HG03558 (cell line): Measurements from ENCODE around the gene LRRC2.
"Not testable (repeated sequence)": the region's sequence is repeated elsewhere in the genome, so short reads cannot be mapped to it uniquely, and the experiment has no call there.

Experiments used
- ATAC-seq: cut with Tn5 transposase; IDR thresholded peaks from one replicate; pipeline ENCODE4 v1.9.1; 2021; ENCODE audit warnings: moderate number of reproducible peaks; ENCODE audit not compliant: unreplicated experiment; ENCODE audit errors: extremely low read depth

The LRRC2 gene, protein sequence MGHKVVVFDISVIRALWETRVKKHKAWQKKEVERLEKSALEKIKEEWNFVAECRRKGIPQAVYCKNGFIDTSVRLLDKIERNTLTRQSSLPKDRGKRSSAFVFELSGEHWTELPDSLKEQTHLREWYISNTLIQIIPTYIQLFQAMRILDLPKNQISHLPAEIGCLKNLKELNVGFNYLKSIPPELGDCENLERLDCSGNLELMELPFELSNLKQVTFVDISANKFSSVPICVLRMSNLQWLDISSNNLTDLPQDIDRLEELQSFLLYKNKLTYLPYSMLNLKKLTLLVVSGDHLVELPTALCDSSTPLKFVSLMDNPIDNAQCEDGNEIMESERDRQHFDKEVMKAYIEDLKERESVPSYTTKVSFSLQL

DNA sequence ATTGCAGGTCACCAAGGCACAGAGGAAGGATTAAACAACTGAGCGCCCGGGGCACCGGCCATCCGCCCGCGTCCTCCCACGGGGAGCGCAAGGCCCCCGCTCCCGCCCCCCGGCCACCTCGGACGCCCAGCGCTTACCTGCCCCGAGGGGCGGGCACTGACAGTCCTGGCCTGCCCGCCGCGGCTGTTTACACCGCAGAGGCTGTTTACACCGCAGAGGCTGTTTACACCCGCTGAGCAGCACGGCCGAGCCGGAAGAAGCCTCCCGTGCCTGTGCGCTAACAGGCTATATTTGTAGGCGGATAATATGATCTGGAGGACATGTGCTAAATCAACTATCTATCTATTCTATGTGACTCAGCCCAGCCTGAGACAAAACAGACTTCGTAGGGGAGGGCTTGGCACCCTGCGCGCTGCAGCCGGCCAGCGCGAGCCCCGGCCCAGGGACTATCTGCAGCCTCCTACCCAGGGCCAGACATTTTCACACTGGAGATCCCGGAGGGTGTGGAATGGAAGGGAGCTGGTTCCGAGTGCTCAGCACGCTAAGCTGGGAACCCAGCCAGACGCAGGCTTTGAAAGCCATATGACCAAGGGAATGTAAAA is at the start of gene LRRC2:
Gene LRRC2 (minus strand): TSS at position 263 of the 602 bp plus-strand sequence. CDS start 14,711 bp downstream, outside the sequence.
- ATAC-seq, result no peak

DNA sequence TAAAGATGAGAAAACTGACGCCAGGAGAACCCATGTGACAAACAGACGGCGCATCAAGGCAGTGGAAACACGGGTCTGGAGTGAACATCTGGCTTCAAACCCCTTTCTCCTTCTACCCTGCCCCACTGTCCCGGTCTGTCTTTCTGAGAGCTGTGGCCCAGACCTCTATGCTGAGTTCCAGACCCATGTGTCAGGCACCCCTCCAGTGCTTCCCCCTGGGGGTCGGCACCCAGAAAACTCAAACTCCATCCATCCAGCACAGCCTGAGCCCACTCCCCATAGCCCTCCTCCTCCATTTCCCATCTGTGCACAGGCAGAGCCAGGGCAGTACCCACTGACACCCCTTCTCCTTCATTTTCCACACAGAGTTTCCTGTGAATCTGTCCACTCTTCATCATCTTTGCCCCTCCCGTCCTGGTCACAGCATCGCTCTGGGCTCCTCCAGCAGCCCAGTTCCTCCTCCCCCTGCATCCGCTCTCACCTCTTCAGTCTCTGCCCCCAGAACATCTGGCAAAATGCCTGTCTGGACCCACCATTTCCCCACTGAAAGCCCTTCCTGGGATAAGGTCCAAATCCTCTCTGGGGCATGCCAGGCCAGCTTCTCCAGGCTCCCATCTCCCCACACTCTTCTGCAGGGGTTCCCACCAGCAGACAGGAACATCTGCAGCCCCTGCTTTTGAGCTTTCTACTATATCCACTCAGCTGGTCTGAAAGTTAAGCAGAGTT is 49.1 kb upstream of the LRRC2 start:
- ATAC-seq, result no peak

DNA sequence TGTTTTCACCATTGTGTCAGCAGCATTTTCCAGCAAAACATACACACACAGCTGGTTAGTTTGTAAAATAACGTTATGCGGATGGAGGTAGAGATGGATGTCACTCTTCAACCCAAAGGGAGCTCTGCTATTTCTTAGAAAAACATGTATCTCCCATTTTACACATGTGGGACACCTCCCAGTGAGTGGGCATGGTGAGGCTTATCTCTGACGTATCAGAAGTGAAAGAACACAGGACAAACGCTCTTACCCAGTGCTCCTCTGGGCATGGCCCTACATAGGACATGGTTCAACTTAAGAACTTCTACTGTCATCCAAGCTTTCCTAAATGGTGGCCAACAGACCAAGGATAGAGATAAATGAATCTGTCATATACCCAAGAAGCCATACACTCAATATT is 48.3 kb upstream of the LRRC2 start:
- no peak for ATAC-seq

DNA sequence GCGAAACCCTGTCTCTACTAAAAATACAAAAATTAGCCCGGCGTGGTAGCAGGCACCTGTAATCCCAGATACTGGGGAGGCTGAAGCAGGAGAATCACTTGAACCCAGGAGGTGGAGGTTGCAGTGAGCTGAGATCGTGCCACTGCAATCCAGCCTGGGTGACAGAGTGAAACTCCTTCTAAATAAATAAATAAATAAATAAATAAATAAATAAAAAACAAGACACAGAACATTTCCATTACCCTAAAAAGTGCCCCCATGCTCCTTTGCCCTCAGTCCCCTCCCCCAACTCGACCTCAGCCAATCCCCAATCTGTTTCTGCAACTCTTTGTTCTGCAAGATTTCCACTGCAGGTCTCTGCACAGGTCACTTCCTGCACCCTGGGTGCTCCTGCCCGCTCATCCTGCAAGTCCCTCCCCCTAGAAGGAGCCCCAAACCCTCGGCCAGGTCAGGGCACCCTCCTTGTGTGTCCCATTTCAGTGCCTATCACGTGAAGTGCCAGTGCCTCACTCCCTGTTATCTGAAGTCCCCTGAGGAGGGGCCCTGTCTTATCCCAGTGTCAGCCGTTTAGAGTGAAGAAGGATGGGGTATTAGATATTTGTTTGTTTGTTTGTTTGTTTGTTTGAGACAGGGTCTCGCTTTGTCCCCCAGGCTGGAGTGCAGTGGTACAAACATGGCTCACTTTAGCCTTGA is 47.4 kb upstream of the LRRC2 start:
- no peak for ATAC-seq

DNA sequence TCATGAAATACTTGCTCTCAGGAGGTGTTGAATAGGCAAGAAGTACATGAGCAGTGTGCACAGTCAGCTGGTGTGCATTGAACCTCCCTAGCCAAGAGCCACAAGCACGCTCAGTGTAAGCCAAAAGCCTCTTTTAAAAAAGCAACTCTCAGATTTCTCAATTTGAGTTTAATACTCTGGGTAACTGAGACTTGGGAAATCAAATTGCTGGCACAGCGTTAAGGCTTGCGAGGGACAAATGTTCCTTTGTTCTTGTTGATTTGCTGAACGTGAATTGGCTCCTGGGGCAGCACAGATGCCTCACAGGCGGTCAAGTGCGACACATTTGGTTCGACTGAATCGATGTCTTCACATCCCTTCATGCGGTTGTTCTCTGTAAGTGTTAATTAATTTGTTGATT is 46.2 kb upstream of the LRRC2 start, which contains the start of gene FAM240A:
Gene FAM240A (plus strand): TSS at position 202 of the 400 bp plus-strand sequence. CDS start 159 bp downstream, at position 361.
- no peak for ATAC-seq

DNA sequence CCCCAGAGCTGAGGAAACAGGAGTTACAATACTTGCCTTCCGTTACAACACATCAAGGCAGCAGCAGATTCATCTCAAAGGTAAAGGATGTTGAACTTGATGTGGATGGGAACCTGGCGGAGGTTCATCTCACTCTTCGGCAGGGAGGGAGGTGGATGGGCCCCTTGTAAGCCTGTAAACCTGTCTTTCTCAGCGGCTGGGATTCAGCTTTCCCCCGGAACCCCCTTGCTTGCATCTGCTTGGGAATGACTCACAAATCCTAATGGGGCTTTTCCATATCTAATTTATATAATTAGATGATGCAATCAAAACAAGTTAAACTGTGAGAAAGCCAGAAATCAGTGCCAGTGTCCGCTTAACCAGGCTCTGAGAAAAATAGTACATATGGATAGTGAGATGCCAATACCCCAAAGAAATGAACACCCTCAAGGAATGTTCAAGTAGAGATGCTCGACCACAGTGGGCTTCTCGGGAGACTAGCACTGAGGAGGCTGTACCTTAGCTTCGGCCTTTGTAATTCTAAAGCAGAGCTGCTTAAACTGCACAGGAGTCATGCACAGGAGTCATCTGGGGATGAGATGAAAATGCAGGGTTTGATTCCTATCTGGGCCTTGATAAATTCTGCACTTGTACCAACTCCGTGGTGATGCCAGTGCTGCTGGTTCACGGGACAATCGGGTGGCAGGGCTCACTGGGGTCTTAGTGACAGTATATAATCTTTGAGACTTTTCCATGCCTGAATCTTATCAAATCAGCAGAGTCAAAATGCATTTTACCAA is 44.0 kb upstream of the LRRC2 start:
- ATAC-seq, result no peak

DNA sequence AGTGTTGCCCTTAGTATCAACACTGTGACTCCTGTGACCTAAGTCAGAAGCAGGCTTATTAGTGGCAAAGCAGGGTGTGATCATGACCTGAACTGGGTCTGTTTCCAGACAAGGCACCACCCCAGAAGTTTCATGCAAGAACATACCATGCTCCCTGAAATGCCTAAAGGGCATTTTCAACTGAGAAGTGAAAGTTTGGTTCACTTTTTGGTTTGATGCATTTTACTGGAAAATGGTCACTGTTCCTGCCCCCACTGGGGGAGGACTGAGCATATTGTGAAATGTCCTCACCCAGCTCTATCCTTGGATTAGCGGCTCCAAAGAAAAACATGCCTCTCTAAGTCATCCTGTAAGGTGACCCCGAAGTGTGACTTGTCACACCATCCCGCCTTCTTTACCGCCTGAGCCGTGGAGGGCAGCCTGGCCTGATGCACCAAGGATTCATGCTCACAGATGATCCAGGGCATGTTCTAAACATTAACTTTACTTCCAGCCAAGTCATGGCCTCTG is 43.2 kb upstream of the LRRC2 start:
- no peak for ATAC-seq

DNA sequence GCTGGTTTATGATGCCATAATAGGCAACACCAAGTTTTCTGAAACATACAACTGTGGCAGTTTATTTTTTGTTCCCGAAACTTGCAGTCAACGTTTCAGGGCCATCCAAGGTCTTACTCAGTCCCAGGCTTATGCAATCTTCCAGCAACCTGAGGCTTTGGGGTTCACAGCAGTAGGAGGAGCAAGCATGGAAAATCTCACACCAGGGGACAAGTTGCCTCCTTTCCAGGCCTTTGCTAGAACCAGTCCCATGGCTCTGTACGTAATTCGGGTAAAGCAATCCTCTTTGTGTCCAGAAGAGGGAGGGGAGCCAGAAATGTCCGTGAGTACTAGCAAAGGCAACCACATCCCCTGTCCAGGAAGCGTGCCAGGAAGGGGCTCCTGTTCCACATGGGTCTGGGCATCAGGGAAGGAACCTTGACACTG is 41.5 kb upstream of the LRRC2 start:
- no peak for ATAC-seq

DNA sequence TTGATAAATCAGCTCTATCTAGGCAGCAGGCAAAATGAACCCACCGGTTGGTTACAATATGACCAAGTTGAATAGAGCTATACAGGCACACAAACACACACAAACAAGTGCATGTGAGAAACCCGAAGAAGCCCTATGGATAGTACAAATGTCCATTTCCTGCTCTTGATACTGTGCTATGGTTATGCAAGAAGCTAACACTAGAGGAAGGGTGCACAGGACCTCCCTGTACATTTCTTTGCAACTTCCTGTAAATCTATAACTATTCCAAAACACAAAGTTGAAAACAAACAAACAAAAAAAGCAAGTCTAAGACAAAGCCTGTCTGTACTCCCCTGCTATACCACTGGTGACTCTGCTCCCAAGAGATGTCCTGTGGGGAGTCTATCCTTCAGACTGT is 38.0 kb upstream of the LRRC2 start:
- no peak for ATAC-seq

DNA sequence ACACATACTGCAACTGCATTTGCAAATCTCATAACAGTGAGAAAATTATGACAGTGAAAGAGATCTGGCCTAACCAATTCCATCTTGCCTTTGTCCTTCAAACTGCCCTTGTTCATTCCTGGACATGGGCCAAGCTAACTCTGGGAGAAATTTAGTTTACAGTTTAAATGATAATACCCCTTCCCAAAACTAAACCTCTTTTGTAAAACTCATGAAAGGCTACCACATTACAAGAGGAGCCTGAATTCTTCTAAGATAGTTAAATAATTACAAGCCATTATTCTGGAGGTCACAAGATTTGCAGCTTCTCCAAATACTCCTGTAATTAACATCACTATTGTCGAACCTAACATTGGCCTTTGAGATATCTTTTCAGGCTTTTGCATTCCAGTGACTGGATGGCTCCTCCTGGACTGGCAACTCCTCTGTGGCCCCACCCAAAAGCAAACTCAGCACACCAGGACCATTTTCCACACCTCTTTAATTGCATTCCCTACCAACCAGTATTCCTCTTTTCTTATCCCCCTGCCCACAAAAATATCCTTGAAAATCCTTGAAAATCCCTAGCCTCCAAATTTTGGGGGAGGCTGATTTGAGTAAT is 37.4 kb upstream of the LRRC2 start:
- no peak for ATAC-seq

DNA sequence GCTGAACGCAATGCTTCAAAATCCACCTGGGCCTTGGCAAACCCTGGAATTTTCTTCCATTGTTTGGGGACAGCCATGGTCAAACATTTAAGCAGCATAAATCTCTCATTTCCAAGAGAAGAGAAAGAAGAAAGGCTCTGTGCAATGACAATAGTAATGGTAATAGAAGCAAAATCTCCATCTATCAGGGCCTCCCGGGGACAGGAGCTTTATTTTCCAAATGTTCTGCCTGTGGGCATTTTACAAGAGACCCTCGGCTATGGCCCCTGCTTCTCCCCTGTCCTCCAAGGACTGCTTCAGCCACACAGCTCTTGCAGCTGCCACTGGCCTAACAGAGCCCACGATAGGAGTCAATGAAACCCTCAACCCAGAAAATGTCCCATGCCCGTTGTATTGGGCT is 33.5 kb upstream of the LRRC2 start:
- no peak for ATAC-seq

DNA sequence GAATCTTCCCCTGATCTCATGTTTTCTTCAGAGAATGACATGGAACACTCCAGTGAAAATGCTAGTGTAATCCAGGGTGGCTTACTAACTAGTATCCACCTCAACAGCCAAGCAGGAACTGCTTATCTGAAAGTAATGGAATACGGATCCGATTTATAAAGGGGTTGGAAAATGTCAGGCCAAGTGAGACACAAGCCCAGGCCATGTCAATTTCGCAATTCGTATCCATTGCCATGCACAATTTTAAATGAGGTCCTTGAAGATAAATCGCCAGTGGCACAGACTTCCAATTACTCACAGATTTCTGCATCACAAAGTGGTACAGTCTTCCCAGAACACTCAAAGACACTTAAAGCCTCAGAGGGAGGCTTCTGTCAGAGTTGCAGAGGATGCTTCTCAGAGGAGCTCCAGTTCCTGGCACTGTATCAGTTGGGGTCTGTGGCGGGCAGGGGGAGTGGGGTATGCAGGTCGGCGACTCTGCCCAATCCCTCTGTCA is 29.8 kb upstream of the LRRC2 start:
- no peak for ATAC-seq

DNA sequence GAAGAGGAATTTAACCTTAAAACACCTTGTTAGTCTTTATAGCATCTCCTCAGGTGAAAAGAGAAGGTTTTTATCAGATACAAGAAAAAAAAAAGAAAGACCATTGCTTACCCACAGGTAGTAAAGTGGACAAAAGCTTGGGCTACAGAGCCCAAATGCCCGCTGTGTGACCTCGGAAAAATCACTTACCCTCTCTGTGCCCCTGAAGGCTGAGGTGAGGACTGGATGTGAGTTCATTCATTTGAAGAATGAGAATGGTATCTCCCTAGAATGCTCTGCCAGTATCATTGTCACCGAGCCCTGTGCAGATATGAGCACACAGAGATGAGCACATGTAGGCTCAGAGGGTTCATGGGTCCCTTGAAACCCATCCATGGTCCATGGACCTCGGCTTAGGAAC is 28.6 kb upstream of the LRRC2 start:
- no peak for ATAC-seq

DNA sequence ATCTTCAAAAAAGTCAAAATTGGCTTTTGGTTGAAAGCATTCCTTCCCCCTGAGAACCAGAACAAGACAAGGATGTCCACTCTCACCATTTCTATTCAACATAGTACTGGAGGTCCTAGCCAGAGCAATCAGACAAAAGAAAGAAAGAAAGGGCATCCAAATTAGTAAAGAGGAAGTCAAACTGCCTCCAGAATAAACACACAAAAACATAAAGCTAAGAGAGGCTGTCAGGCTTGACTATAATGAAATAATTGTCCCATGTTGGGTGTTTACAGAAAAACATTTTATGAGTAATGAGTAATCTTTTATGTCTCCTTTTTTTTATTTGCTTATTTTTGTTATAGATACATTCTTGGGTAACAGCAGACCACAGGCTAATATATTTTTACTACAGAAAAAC is 27.9 kb upstream of the LRRC2 start:
- no peak for ATAC-seq

DNA sequence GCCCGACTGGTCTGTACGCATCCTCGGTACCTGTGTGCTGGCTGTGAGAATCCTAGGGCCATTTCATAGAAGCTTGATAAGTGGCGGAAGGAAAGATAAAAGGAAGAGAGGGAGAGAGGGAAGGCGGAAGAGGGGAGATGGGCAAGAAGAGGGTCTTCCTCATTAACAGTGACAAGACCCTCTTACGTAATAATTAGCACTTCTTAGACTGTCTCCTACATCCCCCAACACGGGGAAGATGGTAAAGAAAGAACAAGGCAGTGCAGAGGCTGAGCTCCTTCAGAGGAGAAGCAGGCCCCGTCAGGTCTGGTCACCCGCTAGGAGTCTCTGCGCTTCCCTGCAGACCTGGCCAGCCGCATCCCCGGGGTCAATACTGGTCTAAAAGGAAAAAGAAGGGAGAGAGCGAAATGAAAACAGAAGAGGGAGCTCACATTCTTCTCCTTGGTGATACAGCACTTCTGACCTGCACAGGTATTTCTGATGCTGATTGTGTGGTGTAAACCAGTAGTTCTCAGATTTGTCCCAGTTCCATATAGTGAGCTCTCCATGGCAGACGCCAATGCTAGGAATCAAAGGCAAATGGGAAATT is 27.3 kb upstream of the LRRC2 start:
- ATAC-seq, result no peak

DNA sequence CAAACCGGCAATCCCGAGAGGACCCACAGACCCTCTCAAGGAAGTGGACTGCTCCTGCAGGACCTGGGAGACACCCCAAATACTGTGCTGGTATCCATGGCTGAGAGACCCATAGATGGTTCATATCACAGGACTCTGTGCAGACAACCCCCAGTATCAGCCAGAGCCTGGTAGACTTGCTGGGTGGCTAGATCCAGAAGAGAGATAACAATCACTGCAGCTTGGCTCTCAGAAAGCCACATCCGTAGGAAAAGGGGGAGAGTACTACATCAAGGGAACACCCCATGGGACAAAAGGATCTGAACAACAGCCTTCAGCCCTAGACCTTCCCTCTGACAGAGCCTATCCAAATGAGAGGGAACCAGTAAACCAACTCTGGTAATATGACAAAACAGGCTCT is 21.2 kb upstream of the LRRC2 start:
- ATAC-seq, result not testable (repeated sequence)

DNA sequence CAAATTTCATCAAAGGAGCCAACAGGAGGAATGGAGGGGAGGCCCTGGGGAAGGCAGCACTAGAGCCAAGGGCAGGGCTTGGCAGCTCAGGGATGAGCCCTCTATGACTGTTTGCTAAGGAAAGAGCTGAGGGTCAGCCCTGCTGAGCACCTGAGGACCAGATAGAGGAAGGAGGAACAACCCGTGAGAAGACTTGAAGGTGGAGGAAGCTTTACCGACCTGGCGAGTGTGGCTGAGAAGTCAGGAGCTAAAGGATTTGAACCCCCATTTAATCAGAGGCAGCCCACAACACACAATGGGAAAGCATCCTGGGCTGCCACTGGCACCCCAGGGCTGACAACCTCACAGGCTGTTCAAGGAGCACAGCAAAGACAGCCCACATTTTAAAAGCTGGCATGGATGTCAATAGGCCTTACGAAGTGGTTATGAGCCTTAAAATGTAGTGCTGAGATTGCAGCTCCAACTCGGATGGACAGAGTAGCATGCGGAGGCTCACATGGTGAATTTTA is 20.7 kb upstream of the LRRC2 start:
- ATAC-seq, result no peak
